GM19397 (cell line): ENCODE measurements around the gene FAM20C.
"Not testable (repeated sequence)": the region's sequence is repeated elsewhere in the genome, so short reads cannot be mapped to it uniquely, and the experiment has no call there.

ENCODE experiments used
- ATAC-seq: cut with Tn5 transposase; IDR thresholded peaks from one replicate; pipeline ENCODE4 v1.9.1; 2021; ENCODE audit warnings: mild to moderate bottlenecking, moderate library complexity; ENCODE audit not compliant: unreplicated experiment

The FAM20C gene

DNA sequence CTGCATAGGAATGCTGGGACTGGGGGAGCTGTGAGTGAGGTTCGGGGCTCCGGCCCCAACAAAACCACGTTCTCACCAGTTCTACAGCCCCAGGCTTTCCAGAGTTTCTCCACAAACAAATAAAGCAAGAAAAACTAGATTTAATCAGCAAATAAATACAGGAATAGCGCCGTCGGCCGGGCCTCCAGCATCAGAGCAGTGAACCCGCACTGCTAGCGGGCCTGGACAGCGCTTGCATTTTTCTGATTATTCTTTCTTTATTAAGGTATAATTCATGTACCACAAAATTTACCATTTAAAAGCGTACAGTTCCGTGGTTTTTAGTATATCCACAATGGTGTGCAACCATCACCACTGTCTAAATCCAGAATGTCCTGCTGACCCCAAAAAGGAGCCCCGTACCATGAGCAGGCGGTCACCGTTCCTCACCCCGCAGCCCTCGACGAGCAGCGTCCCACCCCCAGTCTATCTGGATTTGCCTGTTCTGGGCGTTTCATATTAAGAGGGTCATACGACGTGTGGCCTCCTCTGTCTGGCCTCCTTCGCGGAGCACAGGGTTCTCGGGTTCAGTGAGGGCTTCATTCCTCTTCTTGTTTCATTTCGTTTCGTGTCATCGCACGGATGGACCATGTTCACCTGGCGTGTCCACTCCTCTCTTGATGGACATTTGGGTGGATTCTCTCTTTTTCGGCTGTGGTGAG, 62.1 kb downstream of the FAM20C start:
- no peak for ATAC-seq

DNA sequence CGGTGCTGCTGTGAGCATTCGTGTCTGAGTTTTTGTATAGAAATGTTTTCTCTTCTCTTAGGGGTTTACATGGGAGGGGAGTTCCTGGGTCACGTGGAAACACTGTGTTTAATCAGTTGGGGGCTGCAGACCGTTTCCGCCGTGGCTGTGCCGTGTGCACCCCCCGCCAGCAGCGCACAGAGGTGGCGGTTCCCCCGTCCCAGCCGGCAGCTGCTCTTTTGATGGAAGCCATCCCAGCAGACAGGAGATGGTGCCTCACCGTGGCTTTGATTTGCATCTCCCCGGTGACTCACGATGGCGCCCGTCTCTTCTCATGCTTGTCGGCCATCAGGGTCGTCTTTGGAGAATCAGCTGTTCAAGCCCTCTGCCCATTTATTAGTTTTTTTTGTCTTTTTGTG, 62.7 kb downstream of the FAM20C start:
- no peak for ATAC-seq

DNA sequence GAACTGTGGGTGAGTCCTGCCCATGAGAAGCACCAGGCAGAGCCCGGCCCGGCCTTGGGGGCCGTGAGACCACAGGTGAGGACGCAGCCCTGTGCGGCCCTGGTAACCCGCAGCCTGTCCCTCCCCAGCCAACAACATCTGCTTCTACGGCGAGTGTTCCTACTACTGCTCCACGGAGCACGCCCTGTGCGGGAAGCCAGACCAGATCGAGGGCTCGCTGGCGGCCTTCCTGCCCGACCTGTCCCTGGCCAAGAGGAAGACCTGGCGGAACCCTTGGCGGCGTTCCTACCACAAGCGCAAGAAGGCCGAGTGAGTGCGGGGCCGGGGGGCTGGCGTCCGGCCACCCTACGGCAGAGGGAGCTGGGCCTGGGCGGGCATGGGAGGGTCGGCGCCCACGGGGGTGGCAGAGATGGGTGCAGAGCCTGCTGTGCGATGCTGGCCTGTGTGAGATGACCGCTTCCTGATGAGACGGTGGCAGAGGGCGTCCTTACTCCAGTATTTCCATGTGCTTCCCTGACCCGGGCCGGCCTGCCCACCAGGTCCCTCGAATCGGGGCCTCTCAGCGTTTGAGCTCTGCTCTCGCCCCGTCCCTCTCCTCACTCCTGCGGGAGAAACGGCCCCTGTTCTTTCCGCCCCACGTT, 63.5 kb downstream of the FAM20C start:
- no peak for ATAC-seq

DNA sequence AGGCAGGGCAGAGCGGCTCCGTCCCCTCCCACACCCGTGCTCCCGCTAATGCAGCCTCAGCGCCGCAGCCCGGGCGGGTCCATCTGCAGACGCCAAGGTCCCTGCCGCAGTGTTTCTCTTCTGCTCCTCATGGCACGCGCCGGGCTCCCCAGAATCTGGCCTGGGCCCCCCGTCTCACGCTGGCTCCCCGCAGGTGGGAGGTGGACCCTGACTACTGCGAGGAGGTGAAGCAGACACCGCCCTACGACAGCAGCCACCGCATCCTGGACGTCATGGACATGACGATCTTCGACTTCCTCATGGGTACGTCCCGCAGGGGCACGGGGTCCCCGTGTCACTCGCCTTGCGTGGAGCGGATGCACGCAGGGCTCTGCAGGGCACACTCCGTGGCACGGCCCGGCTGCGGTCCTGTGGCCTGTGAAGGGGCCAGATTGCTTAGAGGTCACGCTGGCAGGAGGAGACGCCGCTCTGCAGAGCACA, 64.1 kb downstream of the FAM20C start:
- no peak for ATAC-seq

DNA sequence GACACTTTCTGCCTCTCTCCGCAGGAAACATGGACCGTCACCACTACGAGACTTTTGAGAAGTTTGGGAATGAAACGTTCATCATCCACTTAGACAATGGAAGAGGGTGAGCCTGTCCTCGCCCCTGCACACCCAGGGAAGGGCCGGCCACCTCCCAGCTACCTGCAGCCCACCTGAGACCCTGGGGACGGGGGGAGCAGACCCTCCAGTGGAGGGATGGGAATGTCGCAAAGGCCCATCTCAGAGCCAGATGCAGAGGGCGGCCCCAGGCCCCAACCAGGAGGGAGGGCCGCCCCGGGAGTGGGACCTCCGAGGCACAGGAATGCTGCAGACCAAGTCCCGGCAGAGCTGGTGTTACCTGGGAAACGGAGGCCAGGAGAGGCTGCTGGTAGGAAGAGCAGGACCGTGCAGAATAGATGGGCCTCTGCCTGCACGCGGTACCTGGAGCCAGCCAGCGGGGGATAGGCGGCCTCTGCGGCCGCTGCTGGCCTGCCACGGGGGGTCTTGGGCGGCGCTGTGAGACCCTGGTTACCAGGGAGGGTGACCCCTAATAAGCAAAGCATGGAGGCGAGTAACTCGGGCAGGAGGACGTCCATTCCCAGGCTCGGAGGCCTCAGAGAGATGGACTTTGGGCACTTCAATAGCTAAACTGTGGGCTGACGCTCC, 64.7 kb downstream of the FAM20C start:
- no peak for ATAC-seq

DNA sequence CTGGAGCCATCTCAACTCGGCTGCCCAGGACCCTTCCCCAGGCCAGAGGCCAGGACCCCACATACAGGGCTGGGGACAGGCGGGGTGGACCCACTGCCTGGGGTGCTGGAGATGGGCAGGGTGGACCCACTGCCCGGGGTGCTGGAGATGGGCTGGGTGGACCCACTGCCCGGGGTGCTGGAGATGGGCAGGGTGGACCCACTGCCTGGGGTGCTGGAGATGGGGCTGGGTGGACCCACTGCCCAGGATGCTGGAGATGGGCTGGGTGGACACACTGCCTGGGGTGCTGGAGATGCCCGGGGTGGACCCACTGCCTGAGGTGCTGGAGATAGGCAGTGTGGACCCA, 65.2 kb downstream of the FAM20C start:
- no peak for ATAC-seq

DNA sequence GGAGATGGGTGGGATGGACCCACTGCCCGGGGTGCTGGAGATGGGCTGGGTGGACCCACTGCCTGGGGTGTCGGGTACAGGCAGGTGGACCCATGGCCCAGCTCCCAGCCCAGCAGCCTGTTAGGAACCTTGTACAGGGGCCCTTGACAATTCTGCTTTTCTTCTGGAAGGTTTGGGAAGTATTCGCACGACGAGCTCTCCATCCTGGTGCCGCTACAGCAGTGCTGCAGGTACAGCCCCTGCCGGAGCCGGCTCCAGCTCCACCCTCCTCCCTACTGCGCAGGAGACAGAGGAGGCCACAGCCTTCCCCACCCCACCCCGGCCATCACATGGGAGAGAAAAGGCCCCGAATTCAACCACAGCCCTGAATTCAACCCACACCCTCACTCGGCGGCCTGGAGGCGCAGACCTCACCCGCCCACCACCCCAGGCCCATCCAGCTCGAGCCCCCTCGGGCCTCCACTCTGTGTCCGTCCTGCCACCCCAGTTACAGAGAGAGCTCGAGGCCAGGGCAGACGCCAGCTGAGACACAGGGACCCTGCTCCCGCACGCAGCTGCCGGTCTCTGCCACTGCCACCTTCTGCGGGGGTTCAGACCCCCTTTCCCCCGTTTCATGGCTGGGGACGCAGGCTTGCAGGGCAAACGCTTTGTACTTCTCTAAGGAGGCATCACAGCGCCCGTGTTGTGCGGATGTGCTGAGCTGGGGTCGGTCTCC, 66.3 kb downstream of the FAM20C start:
- no peak for ATAC-seq

DNA sequence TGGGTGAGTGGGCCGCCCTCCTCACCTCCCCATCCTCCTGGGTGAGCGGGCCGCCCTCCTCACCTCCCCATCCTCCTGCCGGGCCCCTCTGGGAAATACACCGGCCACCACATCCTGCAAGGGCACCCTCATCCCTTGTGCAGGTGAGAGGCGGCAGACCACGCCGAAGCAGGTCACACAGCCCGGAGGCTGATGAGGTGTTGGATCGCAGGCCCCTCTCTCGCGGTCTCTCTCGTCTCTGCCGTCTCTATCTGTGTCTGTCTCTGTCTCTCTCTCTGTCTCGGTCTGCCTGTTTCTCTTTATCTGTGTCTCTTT, 66.8 kb downstream of the FAM20C start:
- no peak for ATAC-seq

DNA sequence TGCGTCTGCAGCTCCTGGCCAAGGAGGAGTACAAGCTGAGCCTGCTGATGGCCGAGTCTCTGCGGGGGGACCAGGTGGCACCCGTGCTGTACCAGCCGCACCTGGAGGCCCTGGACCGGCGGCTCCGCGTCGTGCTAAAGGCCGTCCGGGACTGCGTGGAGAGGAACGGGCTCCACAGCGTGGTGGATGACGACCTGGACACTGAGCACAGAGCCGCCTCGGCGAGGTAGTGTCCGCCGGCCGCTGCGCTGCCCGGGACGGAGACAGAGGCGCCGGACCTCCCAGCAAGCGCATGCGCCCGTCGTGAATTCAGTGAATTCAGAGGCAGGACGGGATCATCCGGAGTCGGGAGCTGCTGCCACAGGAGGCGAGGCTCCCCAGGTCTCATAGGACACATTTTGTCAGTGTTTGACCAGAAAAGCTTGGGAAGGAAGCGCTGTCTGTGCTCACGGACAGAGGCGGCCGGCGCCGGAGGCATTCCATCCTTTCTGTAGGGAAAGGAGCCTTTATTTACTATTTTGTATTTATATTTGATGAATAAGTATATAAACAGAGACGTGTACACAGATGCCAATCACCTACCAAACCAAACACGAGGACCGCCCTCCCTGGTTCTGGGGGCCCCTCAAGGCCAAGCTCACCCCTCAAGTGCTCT, 67.5 kb downstream of the FAM20C start:
- no peak for ATAC-seq

DNA sequence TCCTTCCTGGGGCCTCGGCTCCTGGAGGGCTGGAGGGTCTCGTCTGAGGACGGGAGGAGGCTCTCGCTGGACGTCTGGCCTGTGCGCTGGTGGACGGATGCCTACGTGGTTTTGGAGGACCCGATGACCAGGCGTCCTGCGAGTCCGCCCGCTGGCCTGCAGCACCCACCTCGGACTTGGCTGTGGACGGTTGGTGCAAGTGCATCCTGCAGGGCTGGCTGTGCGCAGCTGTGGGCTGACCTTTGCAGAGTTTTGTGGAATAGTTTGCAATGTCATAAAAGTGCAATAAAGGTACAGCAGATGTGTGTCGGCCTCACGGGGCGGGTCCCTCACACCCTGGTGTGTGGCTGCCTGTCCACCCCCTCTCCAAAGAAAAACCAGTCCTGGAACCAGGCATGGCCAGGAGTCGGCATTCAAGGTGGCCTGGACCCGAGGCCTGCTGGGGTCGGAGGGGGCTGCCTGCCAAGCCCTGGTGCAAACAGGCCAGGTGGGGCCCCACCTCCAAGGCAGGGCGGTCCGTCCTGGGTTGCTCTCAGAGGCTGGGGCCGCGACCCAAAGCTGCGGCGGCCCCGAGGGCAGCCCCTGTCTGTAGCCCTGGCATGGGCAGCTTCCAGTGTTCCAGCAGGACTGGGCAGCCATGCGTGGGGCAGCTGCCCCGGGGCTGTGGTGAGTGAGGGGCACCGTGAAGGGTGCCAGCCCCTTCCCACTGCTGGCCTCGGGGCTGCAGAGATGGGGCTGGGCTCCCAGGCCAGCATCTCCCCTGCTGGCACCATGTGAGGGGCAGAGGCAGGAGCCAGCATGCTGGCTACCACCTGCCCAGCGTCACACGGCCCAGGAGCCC, 68.3 kb downstream of the FAM20C start:
- ATAC-seq: no peak

DNA sequence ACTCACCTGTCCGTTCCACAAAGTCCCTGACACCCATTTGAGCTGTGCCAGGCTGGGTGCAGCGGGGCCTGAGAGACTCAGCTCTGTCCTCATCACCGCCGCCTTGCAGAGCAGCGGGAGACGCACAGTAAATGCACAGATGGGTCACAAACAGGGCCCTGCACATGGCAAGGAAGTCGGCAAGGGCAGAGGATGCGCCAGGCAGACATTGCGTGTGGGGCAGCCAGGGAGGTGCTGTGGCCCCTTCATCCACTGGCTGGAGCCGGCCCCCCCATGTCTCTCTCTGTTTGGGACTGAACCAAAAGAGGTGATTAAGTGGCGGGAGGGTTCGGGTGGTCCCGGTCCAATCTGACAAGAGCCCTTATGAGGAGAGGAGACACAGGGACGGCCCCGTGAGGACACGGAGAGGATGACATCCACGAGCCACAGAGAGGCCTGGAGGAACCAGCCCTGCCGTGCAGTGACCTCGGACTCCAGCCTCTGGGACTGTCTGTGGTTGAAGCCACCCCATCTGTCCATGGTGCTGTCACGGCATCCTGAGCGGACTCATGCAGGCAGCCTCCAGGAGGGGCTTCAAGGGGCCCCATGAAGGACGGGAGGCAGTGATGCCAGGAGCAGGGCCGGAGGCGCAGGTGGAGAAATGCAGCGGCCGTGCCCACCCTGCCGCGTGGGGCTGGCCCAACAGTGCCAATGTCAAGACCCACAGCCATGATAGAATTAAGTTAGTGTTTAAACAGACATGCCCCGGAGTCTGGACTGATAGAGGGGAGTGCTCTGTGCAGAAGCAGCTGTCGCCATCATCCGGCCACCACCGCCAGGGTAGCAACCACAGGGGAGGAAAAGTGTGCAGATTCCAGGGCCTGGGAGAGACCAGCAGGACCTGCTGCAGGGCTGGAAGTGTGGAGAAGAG, 69.2 kb downstream of the FAM20C start:
- ATAC-seq: no peak

DNA sequence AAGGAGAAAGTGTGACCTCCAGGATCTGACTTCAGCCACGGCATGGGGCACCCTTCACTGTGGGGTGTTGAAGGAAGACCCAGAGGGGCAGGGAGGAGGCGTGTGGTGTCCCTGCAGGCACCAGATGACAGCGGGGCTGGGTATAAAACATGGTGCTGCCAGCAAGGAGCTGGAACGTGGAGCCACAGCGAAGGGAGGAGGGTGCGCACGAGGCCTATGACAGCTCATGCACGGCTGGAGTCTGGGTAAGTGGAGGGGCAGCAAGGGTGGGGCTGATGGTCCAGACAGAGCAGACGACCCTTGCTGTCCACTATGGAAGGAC, 69.8 kb downstream of the FAM20C start:
- no peak for ATAC-seq

DNA sequence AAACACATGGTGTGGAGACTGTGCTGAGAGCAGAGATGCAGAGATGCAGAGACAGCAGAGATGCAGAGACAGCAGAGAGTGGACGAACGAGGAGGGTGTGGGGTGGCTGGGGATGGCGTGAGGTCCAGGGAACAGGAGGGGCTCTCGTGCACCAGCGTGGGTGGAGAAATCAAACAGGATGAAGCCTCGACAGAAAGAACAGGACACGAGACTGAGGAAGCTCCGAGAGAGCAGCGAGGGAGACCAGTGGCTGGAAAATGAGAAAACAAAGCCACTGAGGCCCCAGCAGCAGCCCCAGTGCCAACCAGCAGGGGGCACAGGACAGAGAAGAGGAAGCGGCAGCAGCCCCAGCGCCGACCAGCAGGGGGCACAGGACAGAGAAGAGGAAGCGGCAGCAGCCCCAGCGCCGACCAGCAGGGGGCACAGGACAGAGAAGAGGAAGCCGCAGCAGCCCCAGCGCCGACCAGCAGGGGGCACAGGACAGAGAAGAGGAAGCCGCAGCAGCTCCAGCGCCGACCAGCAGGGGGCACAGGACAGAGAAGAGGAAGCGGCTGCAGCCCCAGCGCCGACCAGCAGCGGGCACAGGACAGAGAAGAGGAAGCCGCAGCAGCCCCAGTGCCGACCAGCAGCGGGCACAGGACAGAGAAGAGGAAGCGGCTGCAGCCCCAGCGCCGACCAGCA, 70.4 kb downstream of the FAM20C start:
- ATAC-seq: not testable (repeated sequence)

DNA sequence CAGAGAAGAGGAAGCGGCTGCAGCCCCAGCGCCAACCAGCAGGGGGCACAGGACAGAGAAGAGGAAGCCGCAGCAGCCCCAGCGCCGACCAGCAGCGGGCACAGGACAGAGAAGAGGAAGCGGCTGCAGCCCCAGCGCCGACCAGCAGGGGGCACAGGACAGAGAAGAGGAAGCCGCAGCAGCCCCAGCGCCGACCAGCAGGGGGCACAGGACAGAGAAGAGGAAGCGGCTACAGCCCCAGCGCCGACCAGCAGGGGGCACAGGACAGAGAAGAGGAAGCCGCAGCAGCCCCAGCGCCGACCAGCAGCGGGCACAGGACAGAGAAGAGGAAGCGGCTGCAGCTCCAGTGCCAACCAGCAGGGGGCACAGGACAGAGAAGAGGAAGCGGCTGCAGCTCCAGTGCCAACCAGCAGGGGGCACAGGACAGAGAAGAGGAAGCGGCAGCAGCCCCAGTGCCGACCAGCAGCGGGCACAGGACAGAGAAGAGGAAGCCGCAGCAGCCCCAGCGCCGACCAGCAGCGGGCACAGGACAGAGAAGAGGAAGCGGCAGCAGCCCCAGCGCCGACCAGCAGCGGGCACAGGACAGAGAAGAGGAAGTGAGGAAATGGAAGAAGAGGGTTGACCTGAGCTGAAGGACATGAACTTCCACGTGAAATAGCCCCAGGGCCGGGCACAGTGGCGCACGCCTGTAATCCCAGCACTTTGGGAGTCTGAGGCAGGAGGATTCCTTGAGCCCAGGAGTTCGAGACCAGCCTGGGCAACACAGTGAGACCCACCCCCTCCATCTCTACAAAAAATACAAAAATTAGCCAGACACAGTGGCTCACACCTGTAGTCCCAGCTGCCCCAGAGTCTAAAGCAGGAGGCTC, 71.3 kb downstream of the FAM20C start:
- ATAC-seq: not testable (repeated sequence)

DNA sequence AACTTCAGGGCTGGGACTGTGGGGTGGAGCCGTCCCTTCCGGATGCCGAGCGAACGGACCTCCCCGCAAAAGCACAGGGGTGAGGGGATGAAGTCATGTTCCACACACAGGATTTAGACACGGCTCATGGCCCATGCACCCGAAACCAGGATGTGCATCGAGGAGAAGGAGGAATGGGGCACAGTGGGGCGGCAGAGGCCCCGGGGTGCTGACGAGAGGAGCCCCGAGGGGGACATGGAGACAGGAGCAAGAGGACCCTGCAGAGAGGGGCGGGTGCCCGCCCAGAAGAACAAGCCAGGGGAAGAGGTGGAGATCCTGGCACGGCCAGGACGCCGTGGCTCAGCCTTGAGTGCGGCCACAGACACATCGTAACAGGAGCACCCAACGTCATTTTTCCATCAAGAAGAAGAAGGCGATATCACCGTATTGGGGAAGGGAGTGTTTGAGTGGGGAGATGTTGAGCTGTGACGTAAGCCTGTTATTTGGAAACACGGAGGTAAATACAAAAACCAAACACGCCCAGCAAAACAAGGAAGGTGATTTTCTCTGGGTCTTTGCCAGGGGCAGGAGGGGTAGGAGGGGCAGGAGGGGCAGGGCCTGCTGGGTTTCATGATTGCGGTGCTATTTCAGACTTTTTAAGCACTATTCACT, 72.3 kb downstream of the FAM20C start:
- no peak for ATAC-seq

DNA sequence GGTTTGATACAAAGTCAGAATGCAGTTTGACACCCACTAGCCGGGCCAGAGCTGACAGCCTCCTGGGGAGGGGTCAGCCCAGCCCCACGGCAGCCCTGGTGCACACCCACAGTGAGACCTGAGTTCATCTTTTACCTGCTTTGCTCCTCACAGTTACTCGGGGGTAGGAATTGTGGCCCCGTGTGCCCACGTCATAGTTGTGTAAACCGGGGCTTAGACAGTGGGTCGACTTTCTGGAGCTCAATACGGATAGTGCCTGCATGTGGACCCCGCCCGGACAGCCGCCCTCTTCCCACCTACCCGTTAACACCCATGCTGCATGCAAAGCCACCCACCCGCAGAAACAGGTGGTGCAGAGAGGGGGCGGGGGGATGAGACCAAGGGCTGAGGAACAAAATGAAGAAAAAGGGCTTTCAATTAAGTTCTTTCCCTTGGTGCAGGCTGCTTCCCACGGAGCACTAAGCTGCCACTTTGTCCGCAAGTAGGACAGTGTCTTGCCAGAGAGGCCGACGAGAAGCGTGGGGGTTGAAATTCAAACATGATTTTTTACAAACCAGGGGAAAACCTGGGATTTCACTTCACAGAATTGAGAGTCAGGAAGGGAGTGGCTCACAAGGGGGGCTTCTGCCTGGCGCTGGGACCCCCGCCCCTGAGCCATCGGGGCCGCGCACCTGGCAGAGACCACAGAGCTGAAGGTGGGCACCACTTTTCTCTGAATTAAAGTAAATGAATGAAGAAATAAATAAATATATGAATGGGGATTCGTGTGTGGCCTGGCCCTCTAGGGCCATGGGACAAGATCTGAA, 73.0 kb downstream of the FAM20C start:
- no peak for ATAC-seq
